GM12878 (cell line): ENCODE results near the gene KRTAP6-3.

Experiments
- CTCF ChIP-seq, 3 experiments: IDR thresholded peaks in 2 of 3; conservative IDR thresholded peaks in 1 of 3; 2 replicates each; pipeline ENCODE4 v1.5.1; 2011; ENCODE audit warnings: low read depth in 3 of 3, low read length in 3 of 3, mild to moderate bottlenecking in 3 of 3, control low read depth in 2 of 3, moderate library complexity in 2 of 3, inconsistent platforms in 1 of 3, mixed read lengths in 1 of 3; ENCODE audit not compliant: control insufficient read depth in 2 of 3, insufficient read depth in 1 of 3; ENCODE audit errors: extremely low read depth in 1 of 3
- MYC ChIP-seq: IDR thresholded peaks from 2 replicates; pipeline ENCODE4 v1.6.1; 2011; ENCODE audit warnings: mild to moderate bottlenecking, low read length, moderate library complexity, inconsistent platforms; ENCODE audit not compliant: insufficient read depth, insufficient replicate concordance, insufficient read length, severe bottlenecking
- POLR2AphosphoS5 ChIP-seq: IDR thresholded peaks from 2 replicates; pipeline ENCODE4 v1.6.1; 2011; ENCODE audit warnings: mild to moderate bottlenecking, low read length, inconsistent platforms
- TARDBP ChIP-seq: IDR thresholded peaks from 2 replicates; pipeline ENCODE4 v1.6.1; 2016; ENCODE audit warnings: borderline replicate concordance

- TF ChIP-seq CTCF (IDR thresholded peaks at IDR 0.05 in 2 of 3, conservative IDR thresholded peaks at IDR 0.05 in 1 of 3; ENCODE audit: control insufficient read depth in 2 of 3, extremely low read depth in 1 of 3, insufficient read depth in 1 of 3, low read depth in 3 of 3, low read length in 3 of 3) (no peak), TARDBP (no peak), MYC (no peak), POLR2AphosphoS5 (no peak)
Observed at GRCh38 chr21:30555095-30555494, 37.1 kb upstream of the KRTAP6-3 start.
